Small intestine (tissue), 7 donors: ENCODE results near the gene CCDC124. TPM values are rescaled to one million over a fixed set of nuclear protein-coding genes. Genes with fewer than 3 reads are reported as not detected.
"Not testable (repeated sequence)": the region's sequence is repeated elsewhere in the genome, so short reads cannot be mapped to it uniquely, and the experiment has no call there.

Experiments
- DNase-seq, 2 donors: peaks; one replicate each; pipeline versions ENCODE4 v3.0.0 to v3.0.0-alpha.2; 2013
- FAIRE-seq: peaks from 2 replicates; lab custom pipeline; 2012; peaks lifted over from hg19 to GRCh38; lab: Jason Lieb, UNC
- H3K27ac ChIP-seq, 3 donors: one replicate each; pipeline ENCODE4 v1.5.1; 2013; ENCODE audit warnings: low read length in 2 of 3, mild to moderate bottlenecking in 2 of 3, control low read depth in 1 of 3, inconsistent platforms in 1 of 3, low read depth in 1 of 3, moderate library complexity in 1 of 3
- H3K27me3 ChIP-seq, 3 donors: one replicate each; pipeline ENCODE4 v1.6.1; 2013; ENCODE audit warnings: low read length in 3 of 3, inconsistent platforms in 1 of 3; ENCODE audit not compliant: control insufficient read depth in 3 of 3, insufficient read depth in 3 of 3
- H3K36me3 ChIP-seq, 3 donors: one replicate each; pipeline ENCODE4 v1.6.1; 2013; ENCODE audit warnings: low read length in 3 of 3, inconsistent platforms in 1 of 3, low read depth in 1 of 3, mild to moderate bottlenecking in 1 of 3, moderate library complexity in 1 of 3; ENCODE audit not compliant: control insufficient read depth in 3 of 3, insufficient read depth in 2 of 3
- H3K4me1 ChIP-seq, 3 donors: one replicate each; pipeline ENCODE4 v1.6.1; 2013; ENCODE audit warnings: low read length in 2 of 3, inconsistent platforms in 1 of 3, low read depth in 1 of 3, mild to moderate bottlenecking in 1 of 3, moderate library complexity in 1 of 3; ENCODE audit not compliant: control insufficient read depth in 3 of 3, insufficient read depth in 2 of 3
- H3K4me3 ChIP-seq, 3 donors: one replicate each; pipeline ENCODE4 v1.5.1; 2013; ENCODE audit warnings: low read length in 3 of 3, control low read depth in 1 of 3, inconsistent platforms in 1 of 3, low read depth in 1 of 3, mild to moderate bottlenecking in 1 of 3, moderate library complexity in 1 of 3
- H3K9me3 ChIP-seq, 2 donors: one replicate each; pipeline ENCODE4 v1.6.1; 2013; ENCODE audit warnings: low read depth in 1 of 2, low read length in 1 of 2; ENCODE audit not compliant: control insufficient read depth in 2 of 2, insufficient read depth in 1 of 2
- WGBS, 3 donors: extraction: QIAGEN DNeasy Blood & Tissue Kit; methylation state at CpG; one replicate each; pipeline ENCODE4 v1.1.7; 2013; 5-methylcytosine and 5-hydroxymethylcytosine counted together
- polyA plus RNA-seq, 4 donors: library from polyadenylated mRNA; stranded (reverse) in 3 of 4; unstranded in 1 of 4; fragments of 200-250 nt in 3 of 4; fragments of 120-200 nt in 1 of 4; gene quantifications; one replicate each; pipeline versions ENCODE4 v1.2.1 to v1.2.3, GENCODE V29; 2013
- donor health status: healthy with polysubstance abuse.
- donor health status: control.
- donor health status: control.
- donor health status: Bipolar disorder and iron deficiency.
- donor health status: healthy.

Gene CCDC124
- polyA plus RNA-seq, 4 donors = 42.2 to 111 (median 67.7) TPM

GRCh38 chr19:17977021-17977420 lies 44.2 kb downstream of the CCDC124 start:
- Histone ChIP-seq H3K4me3 (no peak overlapping the region), H3K27ac (no peak overlapping the region), H3K4me1 (no peaks in the 10 kb centered on the region), H3K36me3 (no peaks in the 10 kb centered on the region), H3K9me3 (no peaks in the 10 kb centered on the region), H3K27me3 (no peaks in the 10 kb centered on the region)
- FAIRE-seq (no peak), DNase-seq (no peak)
- 69 to 81% (median 73%) methylated on average over 4 of the region's 4 CpGs for WGBS, 3 donors

DNA sequence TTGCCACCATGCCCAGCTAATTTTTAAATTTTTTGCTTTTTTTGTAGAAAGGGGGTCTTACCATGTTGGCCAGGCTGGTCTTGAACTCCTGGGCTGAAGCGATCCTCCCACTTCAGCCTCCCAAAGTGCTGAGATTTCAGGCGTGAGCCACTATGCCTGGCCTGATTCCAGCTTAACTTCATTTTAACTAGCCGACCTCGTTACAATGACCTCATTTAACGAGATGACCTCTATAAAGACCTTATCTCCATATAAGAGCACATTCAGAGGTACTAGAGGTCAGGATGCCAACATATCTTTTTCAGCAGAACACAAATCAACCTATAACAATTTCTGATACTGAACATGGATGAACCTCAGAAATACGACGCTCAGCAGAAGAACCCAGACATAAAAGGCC lies 44.7 kb downstream of the CCDC124 start:
- 25 to 67% (median 37%) methylated on average over 7 of the region's 7 CpGs for WGBS, 3 donors
- no peaks in the 10 kb centered on the region for H3K27me3 ChIP-seq
- FAIRE-seq (no peak), DNase-seq (no peak)
- no peaks in the 10 kb centered on the region for H3K4me1 ChIP-seq
- H3K27ac ChIP-seq = no peak overlapping the region
- H3K9me3 ChIP-seq = no peaks in the 10 kb centered on the region
- H3K36me3 ChIP-seq = peaks cover 0 to 3% (median 0%) of the 10 kb centered on the region in 3 donors
- no peak overlapping the region for H3K4me3 ChIP-seq

- no peaks in the 10 kb centered on the region for H3K9me3 ChIP-seq
- H3K27me3 ChIP-seq = no peaks in the 10 kb centered on the region
- DNase-seq (no peak), FAIRE-seq (no peak)
- H3K4me3 ChIP-seq = no peak overlapping the region
- H3K36me3 ChIP-seq = peaks cover 0 to 3% (median 0%) of the 10 kb centered on the region in 3 donors
- H3K27ac ChIP-seq = no peak overlapping the region
- no peaks in the 10 kb centered on the region for H3K4me1 ChIP-seq
- WGBS, 3 donors = 91 to 92% (median 91%) methylated on average over 38 of the region's 38 CpGs
Observed at GRCh38 chr19:17981611-17982010, 48.8 kb downstream of the CCDC124 start.

DNA sequence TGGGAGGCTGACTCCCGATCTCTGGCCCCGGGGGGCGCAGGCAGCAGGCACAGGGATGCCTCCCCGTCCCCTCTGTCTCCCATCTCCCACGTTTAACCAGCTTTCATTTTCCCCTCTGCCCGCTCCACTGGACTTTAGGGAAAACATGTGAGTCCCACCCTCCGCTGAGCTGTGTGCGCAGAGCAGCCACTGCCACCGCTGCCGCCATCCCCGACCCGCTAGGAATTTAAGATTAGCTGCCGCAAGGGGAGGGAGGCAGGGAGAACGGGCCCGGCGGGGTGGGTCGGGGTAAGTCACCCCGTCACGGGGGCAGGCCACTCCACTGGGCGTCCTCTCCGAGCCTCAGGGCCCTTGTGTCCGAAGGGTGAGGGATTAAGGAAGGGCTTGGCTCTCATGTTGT lies 49.6 kb downstream of the CCDC124 start:
- DNase-seq (no peak), FAIRE-seq (no peak)
- H3K27me3 ChIP-seq = no peaks in the 10 kb centered on the region
- H3K36me3 ChIP-seq = peaks cover 0 to 3% (median 0%) of the 10 kb centered on the region in 3 donors
- no peaks in the 10 kb centered on the region for H3K4me1 ChIP-seq
- no peak overlapping the region for H3K4me3 ChIP-seq
- 81 to 84% (median 82%) methylated on average over 22 of the region's 22 CpGs for WGBS, 3 donors
- no peaks in the 10 kb centered on the region for H3K9me3 ChIP-seq
- H3K27ac ChIP-seq = no peak overlapping the region

GRCh38 chr19:17985037-17985818 lies 52.4 kb downstream of the CCDC124 start:
- peaks cover 0 to 3% (median 0%) of the 10 kb centered on the region in 3 donors for H3K36me3 ChIP-seq

DNA sequence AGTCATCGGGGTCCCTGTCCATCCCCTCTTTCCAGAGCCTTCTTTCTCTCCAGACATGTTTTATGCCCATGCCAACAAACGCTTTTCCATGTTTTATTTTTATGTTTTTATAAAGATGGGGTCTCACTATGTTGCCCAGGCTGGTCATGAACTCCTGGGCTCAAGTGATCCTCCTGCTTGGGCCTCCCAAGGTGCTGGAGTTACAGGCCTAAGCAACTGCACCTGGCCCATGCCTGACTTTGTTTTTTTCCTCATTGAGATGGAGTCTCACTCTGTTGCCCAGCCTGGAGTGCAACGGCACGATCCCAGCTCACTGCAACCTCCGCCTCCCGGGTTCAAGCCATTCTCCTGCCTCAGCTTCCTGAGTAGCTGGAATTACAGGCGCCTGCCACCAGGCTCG lies 53.8 kb downstream of the CCDC124 start:
- DNase-seq, H3K27me3 ChIP-seq, H3K4me1 ChIP-seq, FAIRE-seq, H3K36me3 ChIP-seq, H3K9me3 ChIP-seq, H3K27ac ChIP-seq, H3K4me3 ChIP-seq: not testable (repeated sequence)
- 79 to 91% (median 85%) methylated on average over 8 of the region's 8 CpGs for WGBS, 3 donors

More at GRCh38 chr19:17985037-17985818, 52.4 kb downstream of the CCDC124 start:
- FAIRE-seq (no peak), DNase-seq (no peak)
- H3K9me3 ChIP-seq = no peaks in the 10 kb centered on the region
- H3K27me3 ChIP-seq = no peaks in the 10 kb centered on the region
- 47 to 71% (median 58%) methylated on average over 16 to 17 of the region's 17 CpGs for whole genome bisulfite sequencing, 3 donors
- H3K27ac ChIP-seq = no peak overlapping the region
- H3K4me3 ChIP-seq = no peak overlapping the region
- H3K4me1 ChIP-seq = no peaks in the 10 kb centered on the region

DNA sequence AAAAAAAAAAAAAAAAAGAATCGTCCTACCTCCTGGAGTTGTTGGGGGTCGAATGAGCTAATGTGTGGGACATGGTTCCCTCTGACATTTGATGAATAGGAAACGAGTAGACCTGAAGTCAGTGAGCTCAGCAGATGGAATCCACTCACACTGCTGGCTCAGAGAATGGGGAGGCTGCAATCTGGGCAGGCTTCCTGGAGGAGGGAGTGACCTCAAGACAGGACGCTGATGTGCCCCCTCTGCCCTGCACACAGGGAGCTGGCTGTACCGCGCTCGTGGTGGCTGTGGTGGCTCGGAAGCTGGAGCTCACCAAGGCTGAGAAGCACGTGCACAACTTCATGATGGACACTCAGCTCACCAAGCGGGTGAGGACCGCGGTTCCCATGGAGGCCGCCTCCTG lies 55.3 kb downstream of the CCDC124 start:
- no peaks in the 10 kb centered on the region for H3K36me3 ChIP-seq
- FAIRE-seq (no peak), DNase-seq (no peak)
- H3K9me3 ChIP-seq = no peaks in the 10 kb centered on the region
- no peak overlapping the region for H3K4me3 ChIP-seq
- whole genome bisulfite sequencing, 3 donors = 84 to 91% (median 88%) methylated on average over 12 to 13 of the region's 13 CpGs
- H3K27ac ChIP-seq = no peak overlapping the region
- H3K27me3 ChIP-seq = no peaks in the 10 kb centered on the region
- no peaks in the 10 kb centered on the region for H3K4me1 ChIP-seq

- no peak overlapping the region for H3K27ac ChIP-seq
- no peak overlapping the region for H3K4me3 ChIP-seq
- H3K36me3 ChIP-seq = no peaks in the 10 kb centered on the region
- FAIRE-seq (no peak), DNase-seq (no peak)
- WGBS, 3 donors = 90 to 91% (median 91%) methylated on average over 16 of the region's 16 CpGs
- H3K27me3 ChIP-seq = no peaks in the 10 kb centered on the region
- H3K9me3 ChIP-seq = no peaks in the 10 kb centered on the region
- H3K4me1 ChIP-seq = no peaks in the 10 kb centered on the region
Observed at GRCh38 chr19:17989425-17990094, 56.7 kb downstream of the CCDC124 start.
